ENCODE measurements around the gene OR5H1.
"Not testable (repeated sequence)": the region's sequence is repeated elsewhere in the genome, so short reads cannot be mapped to it uniquely, and the experiment has no call there.

The OR5H1 gene

DNA sequence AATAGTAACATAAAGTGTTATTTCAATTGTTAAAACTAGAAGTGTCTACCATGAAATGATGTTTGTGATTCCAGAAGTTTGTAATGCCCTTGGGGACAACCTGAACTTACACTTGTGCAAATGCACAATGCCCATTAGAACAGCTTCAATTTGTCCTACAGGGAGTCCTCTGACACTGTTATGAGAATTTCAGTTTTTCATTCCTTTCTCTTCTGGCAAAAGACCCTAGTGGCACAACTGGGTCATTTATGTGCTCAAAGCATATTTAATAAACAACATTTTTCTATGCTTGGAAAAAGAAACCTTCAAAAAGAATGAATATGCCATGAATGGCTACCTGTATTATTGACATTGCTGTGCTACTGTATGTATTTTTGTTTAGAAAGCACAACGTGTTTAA lies at the start of gene OR5H1:
Gene OR5H1 (plus strand): TSS at position 301 of the 400 bp plus-strand sequence. CDS start 1,977 bp downstream, outside the sequence.
- DNase-seq: no peak

DNA sequence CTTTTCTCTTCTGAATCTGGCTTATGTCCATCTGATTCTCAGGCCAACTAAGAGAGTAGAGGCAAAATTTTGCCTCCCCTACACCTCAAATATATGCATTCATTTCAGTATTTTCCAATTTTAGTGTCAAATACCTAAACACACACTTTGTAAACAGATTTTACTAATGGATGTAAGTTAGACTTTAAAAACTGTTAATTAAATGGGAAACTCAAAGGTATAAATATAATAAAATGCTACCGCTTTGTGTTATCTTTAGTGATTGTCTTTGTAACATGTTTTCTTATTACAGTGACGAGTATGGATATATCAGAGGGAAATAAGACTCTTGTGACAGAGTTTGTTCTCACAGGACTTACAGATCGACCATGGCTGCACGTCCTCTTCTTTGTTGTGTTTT lies 43.6 kb upstream of the OR5H1 start, which contains the start of gene OR5AC2:
Gene OR5AC2 (plus strand): TSS at position 301 of the 400 bp plus-strand sequence. CDS start 0 bp downstream, at position 301.
- no peak for DNase-seq

DNA sequence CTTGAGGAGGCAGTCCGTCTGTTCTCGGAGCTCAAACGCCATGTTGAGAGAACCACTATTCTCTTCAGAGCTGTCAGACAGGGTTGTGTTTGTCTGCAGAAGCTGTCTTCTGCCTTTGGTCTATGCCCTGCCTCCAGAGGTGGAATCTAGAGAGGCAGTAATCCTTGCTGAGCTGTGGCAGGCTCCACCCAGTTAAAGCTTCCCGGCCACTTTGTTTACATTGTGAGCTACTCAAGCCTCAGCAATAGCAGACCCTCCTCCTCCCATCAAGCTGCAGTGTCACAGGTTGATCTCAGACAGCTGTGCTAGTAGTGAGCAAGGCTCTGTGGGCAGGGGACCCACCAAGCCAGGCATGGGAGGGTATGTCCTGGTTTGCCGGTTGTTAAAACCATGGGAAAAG lies 34.6 kb upstream of the OR5H1 start:
- DNase-seq: no peak

DNA sequence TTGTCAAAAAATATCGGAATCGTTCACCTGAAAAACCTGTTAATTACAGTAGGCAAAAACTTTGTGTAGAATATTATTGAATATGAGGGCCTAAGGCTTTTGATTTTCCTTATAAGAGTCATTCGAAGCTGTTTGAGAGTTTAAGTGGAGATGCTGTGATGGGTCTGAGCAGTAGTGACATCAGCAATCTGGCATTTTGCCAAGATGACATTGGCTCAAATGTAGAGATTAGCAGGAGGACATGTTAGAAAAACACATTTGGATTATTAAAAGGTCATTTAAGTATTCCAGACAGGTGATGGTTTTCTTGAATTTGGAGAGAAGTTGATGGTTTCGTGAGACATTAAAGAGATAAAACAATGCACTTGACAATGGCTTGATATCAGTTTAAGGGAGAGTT lies 30.7 kb upstream of the OR5H1 start:
- DNase-seq: no peak

DNA sequence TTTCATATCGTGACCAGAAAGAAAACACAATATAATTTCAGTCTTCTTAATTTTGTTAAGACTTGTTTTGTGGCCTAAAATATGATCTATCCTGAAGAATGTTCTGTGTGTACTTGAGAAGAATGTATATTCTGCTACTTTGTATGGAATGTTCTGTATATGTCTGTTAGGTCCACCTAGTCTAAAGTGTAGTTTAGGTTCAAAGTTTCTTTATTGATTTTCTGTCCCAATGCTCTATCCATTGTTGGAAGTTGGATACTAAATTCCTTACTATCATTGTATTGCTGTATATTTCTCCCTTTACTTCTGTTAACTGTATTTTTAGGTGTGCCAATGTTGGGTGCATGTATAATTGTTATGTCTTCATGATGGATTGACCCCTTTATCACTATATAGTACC lies 22.4 kb upstream of the OR5H1 start:
- no peak for DNase-seq

DNA sequence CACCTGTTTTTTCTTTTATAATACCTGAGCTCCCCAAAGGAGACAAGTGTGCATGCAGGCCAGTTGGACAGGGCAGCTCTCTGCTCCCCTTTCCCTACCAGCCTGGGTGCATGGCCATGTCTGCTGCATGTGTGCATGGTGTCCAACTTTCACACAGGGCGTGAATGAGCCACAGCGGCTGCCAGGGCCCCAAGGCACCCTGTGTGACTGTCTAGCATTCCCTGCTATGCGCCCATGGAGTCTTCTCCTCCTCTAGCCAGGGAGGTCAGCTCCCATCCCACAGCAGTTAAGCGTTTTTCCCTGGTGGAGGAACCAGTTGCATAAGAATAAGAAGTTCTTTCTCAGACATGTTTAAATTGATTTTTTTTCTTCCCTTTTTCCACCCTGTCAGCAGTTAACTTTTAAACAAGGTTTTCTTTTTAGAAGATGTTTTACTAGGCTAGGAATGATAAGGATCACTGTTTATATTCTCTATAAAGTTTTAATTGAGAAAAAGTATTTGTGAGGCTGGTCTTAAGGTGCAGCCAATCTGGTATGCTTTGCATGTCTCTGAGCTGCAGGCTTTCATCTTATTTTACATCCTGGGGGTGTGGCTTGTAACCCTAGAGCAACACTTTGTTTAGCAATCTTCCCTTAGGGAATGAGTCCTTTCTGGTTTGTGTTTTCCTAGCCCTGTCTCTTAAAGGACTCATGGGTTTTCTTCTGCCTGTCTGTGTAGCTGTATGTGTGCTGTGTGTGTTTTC lies 20.5 kb upstream of the OR5H1 start:
- DNase-seq: no peak

DNA sequence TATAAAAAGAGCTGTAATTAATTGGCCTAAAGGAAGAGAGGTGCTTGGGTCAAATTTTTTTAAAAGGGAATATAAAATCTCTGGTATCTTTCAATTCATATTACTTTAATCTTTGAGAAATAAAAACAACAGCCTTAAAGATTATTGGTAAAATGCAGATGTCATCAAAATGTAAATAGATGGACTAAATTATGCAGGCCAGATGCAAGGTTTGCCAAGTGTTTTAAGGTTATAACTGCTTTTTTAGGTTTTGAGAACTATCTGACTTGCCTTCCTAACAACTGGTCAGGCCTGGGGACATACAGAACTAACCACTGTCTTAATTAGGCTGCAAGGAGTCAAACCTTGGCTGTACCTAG lies 20.0 kb upstream of the OR5H1 start:
- no peak for DNase-seq

DNA sequence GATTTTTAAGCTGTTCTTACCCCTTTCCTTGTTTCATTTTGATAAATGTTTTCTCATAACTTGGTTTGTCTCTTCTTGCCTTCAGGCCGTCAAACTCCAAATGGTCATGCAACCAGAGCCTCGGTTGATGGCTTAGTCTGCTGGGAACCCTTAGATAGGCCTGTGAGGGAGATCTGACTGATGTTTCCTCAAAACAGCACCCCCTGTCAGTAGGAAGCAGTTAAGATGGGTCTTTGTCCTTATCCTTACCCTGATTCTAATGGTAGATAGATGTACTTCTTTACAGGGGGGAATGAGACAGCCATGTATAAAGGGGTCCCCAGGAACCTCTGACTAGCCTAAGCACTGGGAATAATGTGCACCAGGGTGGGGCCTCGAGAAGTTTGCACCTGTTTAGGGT lies 16.3 kb upstream of the OR5H1 start:
- no peak for DNase-seq

DNA sequence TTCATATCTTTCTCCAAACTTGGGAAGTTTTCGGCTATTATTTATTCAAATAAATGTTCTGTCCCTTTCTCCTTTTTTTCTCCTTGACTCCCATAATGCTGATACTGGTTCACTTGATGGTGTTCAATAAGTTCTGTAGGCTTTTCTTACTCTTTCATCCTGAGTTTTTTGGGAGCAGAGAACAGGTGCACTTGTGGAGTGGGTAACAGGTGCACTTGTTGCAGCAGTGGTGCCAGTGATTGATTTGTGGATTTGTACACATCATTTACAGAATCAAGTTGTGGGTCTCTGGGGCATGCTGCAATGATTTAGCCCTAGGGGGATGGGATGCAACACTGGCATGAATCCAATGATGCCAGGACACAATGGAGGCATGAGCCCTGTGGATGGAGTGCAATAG lies 14.8 kb upstream of the OR5H1 start:
- DNase-seq: no peak

DNA sequence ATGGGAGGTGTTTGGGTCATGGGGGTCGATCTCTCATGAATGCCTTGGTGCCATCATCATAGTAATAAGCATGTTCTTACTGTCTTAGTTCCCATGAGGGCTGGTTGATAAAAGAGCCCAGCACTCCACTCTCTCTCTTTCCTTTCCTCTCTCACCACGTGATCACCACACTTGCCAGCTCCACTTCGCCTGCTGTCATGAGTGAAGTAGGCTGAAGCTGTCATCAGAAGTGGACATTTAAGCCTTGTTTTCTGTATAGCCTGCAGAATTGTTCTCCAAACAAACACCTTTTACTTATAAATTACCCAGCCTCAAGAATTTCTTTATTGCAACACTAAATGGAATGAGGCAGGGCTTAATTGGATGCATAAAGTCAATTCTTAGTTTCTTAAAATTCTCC lies 6.1 kb downstream of the OR5H1 start:
- no peak for DNase-seq

DNA sequence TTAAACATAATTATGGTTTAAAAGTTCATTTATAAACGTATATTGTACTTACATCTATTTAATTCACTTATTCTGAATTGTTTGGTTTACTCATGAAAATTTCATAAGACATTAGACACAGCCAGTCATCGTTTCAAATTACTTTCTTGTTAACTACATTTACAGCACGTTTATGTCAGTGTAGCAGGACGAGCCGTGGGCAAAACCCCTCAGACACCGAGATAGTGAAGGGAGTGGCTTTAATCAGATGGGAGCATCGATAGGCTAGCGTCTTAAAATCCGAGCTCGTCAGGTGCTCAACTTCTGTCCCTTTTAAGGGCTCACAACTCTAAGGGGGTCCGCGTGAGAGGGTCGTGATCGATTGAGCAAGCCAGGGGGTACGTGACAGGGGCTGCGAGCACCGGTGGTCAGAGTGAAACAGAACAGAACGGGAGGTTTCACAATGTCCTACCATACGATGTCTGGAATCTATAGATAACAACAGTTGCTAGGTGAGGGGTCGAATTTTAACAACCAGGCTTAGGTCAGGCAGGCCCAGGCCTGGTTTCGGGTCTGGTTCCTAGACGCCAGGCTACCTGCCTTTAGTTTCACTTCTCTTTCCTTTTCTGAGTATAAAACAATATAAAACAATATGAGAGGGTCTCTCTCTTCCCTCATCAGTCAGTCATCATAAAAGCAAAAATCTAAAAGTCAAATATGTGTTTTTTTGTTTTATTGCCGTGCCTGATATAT lies 7.5 kb downstream of the OR5H1 start:
- DNase-seq: not testable (repeated sequence)

DNA sequence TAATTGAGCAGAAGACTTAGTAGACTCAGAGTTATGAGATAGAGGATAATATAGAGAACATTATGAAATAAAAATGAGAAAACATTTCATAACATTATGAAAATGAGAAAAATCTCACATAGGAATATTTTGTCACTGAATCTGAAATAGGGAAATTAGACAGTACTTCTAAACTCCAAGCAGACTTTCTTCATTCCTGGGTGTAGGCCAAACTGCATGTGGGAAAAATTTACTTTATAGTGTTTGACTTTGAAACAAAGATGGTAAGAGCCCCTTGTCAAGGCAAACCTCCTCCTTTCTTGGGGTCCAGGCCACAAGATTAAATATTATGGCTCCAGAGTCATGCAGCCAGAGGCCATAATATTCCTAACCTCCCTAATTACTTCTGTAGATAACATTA lies 10.0 kb downstream of the OR5H1 start:
- DNase-seq: no peak

DNA sequence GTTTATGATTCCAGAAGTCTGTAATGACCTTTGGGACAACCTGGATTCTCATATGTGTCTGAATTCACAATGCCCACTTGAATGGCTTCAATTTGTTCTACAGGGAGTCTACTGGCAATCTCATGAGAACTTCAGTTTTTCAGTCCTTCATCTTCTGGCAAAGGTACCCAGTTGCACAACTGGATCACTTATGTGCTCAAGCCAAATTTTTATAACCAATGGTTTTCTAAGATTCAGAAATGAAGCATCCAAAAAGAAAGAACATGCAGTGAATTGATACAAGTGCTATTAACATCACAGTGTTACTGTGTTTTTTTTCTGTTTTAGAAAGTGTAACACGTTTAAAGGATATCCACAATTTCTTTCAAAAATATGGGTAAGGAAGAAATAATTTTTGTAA lies 16.7 kb downstream of the OR5H1 start, which contains the start of gene OR5H14:
Gene OR5H14 (plus strand): TSS at position 301 of the 400 bp plus-strand sequence. CDS start 1,907 bp downstream, outside the sequence.
- no peak for DNase-seq

DNA sequence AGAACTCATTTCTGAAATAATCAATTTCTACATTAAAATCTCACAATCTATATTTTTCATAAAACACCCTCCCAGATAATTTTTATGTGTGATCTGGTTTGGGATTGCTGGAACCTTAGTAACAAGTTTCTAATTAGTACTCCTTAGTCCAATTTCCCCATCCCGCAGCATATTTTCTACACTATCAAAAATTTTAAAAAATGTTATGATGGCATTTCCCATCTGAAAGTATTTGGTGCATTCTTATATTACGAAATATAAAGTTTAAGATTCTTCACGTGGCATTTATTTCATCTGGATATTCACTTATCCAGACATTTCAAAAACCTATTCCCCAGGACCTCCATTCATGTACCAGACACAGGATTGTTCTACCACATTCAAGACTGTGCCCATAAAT lies 18.2 kb downstream of the OR5H1 start:
- no peak for DNase-seq

DNA sequence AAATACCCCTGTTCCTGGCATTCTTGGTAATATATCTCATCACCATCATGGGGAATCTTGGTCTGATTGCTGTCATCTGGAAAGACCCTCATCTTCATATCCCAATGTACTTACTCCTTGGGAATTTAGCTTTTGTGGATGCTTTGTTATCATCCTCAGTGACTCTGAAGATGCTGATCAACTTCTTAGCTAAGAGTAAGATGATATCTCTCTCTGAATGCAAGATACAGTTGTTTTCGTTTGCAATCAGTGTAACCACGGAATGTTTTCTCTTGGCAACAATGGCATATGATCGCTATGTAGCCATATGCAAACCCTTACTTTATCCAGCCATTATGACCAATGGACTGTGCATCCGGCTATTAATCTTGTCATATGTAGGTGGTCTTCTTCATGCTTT lies 18.9 kb downstream of the OR5H1 start:
- not testable (repeated sequence) for DNase-seq

DNA sequence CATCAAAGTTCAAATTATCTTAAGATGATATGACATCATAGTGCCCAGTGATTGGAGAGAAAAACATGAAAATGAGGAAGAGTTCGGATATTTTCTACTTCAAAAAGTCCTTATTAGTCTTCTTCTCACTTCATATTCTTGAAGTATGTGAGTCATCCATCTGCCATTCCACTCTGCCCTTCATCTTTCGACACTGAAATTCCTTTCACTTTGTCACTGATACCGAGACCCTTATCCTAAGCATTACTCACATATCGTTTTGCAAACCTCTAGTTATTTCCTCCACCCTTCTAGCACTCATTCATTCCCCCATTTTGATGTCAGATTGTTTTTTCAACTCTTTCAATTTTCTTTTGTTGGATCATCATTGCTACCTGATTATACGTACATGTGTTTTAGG lies 20.7 kb downstream of the OR5H1 start:
- DNase-seq: no peak

DNA sequence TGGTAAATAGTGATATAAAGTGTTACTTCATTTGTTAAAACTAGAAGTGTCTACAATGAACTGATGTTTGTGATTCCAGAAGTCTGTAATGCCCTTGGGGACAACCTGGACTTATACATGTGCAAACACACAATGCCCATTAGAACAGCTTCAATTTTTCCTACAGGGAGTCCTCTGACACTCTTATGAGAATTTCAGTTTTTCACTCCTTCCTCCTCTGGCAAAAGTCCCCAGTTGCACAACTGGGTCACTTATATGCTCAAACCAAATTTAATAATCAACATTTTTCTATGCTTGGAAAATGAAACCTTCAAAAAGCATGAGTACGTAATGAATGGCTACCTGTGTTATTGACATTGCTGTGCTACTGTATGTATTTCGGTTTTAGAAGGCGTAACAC lies 35.9 kb downstream of the OR5H1 start, which contains the start of gene OR5H15:
Gene OR5H15 (plus strand): TSS at position 301 of the 400 bp plus-strand sequence. CDS start 2,004 bp downstream, outside the sequence.
- no peak for DNase-seq

DNA sequence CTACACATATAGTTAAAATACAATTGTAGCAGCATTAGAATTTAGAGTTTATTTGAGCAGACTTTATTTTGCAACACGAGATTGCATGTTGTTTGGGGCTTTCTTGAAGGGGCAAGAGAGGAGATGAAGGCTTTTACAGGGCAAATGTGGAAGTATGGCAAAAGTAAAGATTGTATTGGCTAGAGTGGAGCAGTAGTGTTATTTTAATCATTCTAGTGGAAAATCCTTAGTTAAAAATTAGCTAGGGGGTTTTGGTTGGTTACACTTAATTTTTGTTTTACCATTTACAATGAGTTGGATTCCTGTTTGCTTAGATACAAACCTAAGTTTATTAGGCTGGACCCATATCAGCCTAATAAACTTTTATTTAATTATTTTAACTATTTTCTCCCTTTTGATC lies 40.5 kb downstream of the OR5H1 start:
- no peak for DNase-seq

DNA sequence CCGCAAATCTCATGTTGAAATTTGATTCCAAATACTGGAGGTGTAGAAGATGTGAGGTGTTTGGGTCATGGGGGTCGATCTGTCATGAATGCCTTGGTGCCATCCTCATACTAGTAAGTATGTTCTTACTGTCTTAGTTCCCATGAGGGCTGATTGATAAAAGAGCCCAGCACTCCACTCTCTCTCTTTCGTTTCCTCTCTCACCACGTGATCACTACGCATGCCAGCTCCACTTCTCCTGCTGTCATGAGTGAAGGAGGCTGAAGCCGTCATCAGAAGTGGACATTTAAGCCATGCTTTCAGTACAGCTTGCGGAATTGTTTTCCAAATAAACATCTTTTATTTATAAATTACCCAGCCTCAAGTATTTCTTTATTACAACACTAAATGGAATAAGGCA lies 42.1 kb downstream of the OR5H1 start:
- no peak for DNase-seq

DNA sequence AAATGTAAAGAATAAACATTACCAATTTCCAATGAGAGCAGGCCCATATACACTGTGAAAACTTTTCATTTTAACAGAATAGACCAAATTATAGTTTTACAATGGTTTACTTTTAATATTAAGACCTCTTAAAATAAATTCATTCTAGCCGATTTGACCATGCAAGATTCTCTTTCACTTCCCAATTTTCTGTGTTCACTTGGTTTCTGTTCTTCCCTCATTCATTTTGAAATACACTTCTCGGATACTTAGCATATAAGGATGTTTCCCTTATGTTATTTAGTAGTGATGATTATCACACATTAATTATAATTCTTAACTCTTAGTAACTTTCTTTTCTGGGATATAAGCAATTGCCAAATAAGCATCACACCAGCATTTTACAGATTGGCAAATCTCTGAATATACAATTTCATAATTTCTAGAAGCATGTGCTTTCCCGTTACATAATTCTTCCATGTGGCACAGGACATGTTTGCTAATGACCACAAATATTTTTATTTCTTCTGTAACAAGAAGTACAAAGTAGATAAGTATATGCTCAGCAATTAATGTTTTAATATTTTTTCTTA lies 49.9 kb downstream of the OR5H1 start:
- DNase-seq: no peak

DNA sequence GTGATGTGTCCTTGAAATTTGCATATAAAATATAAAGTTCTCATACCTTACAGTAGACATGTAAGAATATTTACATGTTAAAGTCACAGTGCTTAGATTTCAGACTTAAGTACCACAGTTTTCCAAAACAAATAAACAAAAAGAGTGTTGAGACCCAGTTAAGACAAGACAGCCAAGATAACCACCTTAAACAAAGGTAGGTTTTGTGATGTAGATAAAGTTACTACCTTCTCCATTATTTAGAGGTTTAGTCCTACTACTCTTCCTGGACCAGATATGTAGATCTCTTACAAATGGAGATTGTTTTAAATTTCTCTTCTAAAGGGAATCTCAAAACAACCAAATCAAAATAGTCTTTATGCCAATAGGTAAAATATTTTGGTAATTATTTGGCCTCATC lies 51.7 kb downstream of the OR5H1 start:
- DNase-seq: no peak

DNA sequence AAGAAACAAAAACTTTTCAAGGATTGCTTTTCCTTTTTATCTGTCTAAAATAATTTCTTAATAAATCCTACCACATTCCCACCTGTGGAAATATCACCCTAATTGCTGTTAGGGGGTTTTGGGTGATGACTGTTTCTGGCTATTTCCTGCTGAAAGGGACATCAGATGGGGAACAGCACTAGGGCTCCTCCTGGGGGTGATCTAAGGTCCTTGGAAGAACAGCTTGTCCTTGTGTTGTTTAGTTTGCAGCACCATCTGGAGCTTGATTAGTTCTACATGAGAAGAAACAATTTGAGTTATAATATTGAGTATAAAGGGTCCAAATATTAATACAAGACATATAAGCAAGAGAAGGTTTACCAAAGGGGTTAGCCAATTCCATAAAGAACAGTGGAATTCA lies 54.7 kb downstream of the OR5H1 start:
- DNase-seq: no peak

Data from cortex of kidney (tissue), 1 donor.